ENCODE results near the gene RWDD4.

The RWDD4 gene

DNA sequence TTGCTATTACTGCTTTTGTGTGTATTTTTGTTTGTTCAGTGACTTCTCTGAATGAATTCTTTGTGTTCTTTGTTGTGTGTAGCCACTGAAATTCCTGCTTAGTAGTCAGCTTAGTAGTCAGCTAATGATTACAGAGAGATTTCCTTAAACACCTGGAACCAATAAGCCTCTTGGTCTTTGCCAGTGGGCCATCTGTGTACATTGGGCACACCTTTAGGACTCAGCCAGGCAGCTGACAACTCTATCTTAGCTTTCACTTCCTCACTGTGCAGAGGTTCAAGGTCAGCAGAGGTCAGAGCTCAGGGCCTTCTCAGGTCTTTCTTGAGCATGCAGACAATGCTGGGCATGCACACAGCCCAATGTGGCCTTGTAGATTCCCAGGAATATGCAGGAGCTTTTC, 59.3 kb downstream of the RWDD4 start:
- DNase-seq: no peak

DNA sequence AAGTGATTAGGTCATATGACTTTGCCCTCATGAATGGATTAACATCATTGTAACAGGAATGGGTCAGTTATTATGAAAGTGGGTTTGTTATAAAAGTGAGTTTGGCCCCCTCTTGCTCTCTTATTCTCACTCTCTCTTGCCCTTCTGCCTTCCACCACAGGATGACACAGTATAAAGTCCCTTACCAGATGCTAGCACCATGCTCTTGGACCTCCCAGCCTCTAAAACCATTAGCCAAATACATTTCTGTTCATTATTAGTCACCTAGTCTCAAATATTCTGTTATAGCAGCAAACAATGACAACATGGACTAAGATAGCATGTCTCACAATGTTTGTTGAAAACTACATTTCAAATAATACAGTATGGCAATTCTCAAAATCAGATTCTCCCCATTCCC, 59.7 kb downstream of the RWDD4 start:
- no peak for DNase-seq

GRCh38 chr4:183596067-183596757, 62.8 kb downstream of the RWDD4 start:
- peak in 1 of 4 experiments; percentile 3 for DNase-seq

- DNase-seq: no peak
These were observed 64.2 kb downstream of the RWDD4 start for GRCh38 chr4:183594823-183595222.

- DNase-seq: no peak
These were observed 67.7 kb downstream of the RWDD4 start for GRCh38 chr4:183591301-183591700.

Data from suppressor macrophage (primary cell).